SIG-M5 treated with dmso at 0.1 percent for 504 hours (cell line): ENCODE data around the gene MSTN.

Source experiments
- DNase-seq: peaks from one replicate; lab custom pipeline; 2025; ENCODE audit not compliant: unreplicated experiment; lab: John Stamatoyannopoulos, UW

Gene MSTN

DNA sequence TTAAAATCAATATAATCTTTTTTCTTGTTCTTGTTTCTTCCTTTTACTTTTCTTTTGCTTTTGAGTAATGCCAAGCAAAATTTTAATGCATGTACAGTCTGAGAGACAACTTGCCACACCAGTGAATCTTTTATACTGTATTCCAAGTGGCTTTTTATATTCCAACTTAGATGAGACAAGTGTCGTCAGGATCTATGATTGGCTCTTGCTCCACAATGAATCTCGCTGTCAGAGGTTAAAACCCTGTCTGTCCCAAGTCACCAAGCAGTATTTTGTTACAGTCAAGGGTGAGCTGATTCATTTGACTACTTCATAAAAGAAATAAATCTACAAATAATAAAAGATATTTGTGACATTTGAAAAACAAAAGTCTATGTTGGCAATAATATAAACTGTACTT lies at the start of gene MSTN:
MSTN (minus strand) TSS at position 129 of the 400 bp plus-strand sequence. CDS start 133 bp downstream, outside the sequence.
- DNase-seq: no peak

DNA sequence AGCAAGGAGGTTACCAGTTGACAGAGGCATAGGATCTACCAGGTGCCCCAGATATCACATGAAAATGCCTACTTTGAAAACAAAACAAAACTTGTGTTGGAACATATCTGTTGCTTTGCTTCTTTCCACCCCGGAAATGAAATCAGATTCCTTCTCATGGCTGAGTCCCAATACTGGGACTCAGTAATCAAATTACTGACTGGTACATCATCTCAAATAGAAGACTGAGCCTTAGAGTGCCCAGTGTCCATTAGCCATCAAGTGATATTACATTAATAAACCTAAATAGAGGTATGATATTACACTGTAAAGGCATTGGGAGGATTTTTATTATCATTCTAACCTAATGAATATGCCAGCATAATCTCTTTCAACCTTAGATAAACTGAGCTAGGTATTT lies 48.6 kb upstream of the MSTN start:
- no peak for DNase-seq

DNA sequence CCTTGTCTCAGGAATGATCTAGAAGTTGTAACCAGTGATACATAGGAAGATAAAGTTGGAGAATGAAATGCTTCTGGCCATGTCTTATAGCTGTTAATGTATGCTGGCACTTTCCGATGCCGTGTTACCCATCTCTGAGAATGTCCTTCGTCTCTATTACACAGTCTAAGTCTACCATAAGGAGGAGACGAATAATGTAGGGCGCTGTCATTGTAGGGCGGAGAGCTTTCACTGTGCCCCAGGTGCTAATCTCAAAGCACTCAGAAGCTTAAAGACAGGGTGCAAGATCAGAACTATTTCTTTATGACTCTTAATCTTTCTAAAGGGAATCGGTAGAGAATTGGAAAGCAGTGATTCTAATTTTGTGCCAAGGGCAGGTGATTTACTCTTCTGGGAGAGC lies 48.2 kb upstream of the MSTN start:
- no peak for DNase-seq

DNA sequence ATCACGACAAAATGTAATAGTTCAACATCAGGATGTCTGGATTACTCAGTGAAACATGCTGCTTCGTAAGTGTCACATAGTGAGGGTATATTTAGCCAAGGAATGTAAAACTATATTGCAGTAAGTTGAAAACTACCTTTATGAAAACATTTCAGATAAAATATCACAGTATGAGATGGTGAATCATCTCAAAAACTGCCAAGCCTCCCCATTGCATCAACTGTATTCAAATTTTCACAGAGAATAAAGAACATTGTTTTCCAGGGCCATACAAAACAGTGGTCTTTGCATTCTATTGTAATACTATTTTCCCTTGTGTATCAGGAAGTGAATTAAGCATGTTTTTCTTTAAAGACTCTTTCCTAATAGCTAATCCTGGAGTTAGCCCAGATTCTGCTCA lies 47.6 kb upstream of the MSTN start:
- DNase-seq: no peak

DNA sequence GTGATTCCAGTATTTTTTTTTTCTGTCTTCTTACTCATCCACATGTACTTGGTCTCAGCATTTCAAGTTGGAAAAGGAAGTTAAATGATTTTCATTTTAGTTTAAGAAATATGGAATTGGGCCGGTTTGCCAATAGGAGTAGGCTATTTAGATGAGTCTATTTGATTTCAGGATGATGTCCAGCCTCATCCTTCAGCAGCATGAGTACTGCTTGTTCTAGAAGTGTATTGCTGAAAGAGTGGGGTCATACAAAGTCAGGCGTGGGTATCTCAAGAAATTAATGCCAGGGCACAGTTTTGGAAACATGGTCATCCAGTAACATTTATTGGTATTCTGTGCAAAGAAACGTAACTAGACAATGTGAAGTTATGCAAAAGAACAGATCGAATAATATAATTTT lies 44.9 kb upstream of the MSTN start:
- DNase-seq: no peak

DNA sequence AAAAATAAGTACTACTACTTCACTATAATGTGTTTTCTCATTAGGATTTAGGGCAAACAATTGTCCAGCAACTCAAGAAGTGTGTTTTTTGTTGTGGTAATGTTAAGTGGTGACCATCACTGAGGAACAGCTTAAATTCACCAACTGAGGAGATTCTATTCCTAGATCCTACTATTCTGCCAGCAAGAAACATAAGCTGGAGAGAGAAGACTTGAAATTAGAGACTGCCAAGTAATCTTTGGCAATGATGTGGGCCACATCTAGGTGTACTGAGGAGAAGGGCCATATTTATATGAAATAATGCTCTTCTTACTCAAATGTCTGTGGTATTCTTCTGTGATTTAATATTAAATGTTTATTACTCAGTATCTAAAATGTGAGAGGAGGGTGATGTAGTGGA lies 44.3 kb upstream of the MSTN start:
- DNase-seq: no peak

DNA sequence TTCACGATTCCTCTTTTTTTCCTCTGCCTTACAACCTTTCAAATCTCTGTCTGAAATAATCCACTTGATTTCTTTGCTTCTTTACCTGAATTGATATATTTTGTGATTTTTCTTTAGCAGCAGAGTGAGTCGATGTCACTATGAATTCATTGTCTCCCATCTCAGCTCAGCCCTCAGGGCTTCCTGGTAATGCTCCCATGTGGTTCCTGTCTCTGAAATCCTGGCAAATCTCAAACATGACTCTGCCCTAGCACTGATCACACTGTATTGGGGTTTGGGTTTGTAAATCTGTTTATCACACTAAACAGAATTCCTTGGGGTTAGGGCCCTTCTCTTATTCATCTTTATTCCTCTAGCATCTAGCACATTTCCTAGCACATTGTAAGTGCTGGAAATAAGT lies 43.0 kb upstream of the MSTN start:
- DNase-seq: no peak

DNA sequence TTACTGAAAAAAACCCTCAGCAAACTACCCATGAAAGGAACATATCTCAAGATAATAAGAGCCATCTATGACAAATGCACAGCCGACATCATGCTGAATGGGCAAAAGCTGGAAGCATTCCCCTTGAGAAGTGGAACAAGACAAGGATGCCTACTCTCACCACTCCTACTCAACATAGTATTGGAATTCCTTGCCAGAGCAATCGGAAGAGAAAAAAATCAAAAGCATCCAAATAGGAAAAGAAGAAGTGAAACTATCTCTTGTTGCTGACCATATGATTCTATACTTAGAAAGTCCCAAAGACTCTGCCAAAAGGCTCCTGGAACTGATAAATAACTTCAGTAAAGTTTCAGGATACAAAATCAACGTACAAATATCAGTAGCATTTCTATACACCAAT lies 40.6 kb upstream of the MSTN start:
- no peak for DNase-seq

DNA sequence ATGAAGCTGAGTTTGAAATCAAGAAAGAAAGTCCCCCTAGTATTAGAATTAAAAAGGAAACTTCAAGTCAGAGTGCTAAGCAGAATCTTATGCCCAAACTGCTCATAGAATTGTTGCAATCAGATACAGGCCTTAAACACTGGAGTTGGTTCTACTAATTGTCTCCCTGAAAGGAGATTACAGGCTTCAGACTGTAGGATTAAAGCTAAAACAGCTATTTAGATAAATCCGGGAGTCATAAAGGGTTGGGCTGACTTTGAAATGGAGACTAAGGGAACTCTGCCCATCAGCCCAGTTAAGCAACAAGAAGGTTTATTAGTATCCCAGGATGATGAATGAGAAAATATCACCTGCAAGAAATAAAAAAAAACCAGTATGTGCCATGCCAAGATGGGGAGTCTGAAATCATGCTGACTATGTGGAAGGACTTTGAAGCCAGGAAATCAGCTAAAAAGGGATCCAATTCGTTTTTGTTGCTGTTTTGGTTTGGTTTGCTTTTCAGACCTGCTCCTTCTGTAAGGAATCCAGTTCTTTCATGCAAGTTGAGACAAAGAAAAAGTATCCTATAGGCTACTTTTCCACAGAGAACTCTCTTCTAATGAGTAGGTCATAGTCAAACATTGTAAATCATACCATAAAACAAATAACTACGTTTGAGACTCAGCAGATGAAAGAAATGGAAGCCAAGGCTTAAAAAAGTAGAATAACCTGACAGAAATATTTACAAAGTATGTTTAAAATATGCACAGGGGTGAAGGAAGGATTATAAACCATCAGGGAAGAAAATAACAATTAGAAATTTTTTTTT lies 37.6 kb upstream of the MSTN start:
- no peak for DNase-seq

DNA sequence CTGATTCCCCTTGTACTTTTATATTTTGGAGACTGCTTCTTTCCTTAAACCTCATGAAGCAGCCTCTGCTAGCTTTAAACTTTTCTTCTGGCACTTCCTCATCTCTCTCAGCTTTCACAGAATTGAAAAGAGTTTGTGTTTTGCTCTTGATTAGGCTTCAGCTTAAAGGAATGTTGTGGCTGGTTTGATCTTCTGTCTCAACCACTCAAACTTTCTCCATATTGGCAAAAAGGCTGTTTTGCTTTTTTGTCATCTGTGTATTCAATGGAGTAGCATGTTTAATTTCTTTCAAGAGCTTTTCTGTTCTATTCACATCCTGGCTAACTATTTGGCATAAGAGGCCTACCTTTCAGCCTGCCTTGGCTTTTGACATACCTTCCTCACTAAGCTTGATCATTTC lies 36.3 kb upstream of the MSTN start:
- no peak for DNase-seq

DNA sequence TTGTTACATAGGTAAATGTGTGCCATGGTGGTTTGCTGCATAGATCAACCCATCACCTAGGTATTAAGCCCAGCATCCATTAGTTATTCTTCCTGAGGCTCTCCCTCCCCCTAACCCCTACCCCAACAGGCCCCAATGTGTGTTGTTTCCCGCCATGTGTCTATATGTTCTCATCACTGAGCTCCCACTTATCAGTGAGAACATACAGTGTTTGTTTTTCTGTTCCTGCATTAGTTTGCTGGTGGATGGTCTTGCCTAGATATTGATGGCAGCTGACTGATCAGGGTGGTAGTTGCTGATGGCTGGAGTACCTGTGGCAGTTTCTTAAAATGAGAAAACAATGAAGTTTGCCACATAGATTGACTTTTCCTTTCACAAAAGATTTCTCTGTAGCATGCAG lies 34.6 kb upstream of the MSTN start:
- no peak for DNase-seq

DNA sequence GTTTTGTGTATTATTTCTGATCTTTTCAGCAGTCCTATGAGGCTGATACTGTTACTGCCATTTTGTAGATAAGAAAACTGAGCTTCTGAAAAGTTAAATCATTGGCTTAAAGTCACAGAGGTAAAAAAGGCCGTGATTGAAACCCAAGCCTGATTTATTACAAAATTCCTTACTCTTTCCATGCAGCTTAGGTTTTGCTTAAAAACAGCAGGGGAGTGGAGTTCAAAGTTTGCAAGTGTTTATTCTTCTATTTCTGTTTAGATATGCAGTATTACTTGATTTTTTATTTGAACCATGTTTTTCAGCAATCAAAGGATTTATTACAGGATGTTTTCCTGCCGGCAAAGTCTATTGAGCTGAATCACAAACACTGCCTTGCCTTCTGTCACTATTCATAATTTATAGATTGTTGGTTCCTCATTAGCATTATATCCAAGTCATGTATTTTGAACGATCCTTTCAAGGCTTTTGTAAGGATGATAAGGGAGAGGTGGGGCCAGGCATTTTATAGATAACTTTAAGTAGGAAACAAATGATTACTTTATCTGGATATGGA lies 31.9 kb upstream of the MSTN start:
- DNase-seq: no peak

DNA sequence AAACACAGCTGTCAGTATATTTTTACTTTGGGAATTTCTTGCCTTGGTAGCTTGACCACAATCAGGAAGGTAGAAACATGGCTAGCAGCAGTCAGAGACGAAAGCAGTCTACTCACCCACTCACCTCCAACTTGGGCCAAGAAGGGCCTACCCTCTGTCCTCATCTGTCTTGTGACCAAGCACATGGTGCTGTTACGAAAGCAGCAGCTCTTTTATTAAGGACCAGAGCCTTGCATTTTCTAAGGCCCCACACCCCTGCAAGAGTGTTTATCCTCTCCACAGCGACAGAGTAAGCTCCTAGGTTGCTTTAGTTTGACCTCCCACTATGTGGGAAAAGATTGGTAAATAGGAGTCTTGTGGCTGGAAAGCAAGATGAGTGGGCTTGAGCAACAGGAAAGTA lies 31.3 kb upstream of the MSTN start:
- no peak for DNase-seq

DNA sequence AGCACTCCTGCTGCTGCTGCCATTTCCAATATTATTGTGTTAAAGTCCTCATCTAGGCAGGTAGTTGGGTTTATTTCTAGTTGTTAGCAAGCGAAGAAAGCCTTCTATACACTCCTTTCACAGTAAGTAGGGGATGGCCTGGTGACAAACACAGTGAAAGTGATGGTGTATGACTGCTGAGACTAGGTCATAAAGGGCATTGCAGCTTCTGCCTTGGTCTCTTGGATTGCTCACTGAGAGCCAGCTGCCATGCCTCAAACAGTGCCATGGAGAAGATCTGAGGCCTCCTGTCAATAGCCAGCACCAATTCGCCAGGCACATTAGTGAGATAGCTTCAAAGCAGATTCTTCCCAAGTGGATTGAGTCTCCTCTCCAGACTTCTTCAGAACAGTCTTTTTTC lies 27.6 kb upstream of the MSTN start:
- no peak for DNase-seq

DNA sequence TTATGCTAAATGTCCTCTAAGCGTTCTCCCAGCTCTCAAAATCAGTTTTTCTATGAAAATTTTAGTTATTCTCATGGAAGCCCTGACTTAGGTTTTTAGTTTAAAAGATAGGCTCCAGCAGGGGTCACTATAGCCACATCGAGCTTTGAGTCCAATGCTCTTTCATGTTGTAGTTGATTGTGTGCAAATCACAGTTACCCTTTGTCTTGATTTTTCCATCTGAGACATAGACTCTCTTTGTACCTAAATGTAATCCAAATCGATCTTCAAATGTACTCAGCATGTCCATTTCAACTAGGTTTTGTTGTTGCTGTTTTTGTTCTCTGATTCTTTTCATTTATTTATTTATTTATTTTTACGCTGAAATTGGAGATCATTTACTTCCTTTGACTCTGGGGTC lies 26.4 kb upstream of the MSTN start:
- peak; percentile 53 for DNase-seq

DNA sequence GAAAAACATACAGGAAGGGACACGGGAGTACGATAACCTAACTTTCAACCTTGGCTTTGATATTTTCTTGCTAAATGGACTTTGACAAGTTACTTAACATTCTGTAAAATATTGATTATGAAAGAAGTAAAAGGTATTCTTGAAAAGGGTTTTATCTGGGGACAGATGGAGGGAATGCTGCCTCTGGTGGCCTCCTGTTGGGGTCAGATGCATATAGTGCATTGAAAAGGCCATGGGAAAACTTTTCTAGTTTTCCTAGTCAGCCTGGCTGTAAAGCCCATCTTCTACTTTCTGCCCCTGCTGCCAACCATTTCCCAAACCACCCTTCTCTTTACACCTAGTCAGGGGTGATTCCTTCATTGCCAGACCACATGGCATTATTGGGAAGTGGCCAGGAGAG lies 22.2 kb upstream of the MSTN start:
- no peak for DNase-seq

DNA sequence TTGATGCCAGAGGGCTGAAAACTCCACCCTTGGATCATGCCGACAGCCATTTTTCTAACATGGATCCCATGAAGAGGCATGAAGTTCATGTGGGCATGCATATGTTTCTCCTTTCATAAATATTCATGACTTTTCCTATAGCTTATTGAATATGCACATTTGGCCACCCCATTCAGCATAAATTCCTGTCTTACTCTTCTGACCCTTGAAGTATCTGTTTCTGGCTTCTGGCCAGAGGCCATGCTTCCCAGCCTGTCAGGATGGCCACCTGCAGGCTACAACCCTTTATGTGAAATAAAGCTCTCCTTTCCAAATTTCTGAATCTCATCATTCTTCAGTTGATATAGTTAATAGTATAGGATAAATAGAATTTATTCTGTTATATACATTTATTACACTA lies 19.6 kb upstream of the MSTN start:
- no peak for DNase-seq

DNA sequence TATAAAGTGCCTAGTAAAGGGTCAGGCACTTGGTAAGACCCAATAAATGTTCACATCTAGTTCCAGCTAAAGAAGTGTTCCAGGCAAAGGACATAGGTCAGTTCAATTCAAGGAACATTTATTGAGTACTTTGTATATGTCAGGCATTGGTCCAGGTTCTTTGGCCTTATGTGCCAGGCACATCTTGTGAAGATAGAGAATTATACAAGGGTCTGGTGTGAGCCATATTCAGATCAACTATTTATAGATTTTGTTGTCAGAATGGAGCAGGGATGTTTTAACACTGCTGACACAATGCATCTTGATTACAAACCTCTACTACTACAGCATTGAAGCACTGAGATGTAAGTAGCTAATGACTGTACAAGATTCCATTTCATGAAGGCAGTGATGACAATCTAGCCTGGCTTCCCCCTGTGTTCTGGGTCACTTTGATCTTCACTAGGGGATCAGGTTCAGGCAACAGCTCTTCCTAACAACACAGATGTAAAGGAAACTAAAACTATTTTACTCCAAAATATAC lies 18.1 kb upstream of the MSTN start:
- no peak for DNase-seq

DNA sequence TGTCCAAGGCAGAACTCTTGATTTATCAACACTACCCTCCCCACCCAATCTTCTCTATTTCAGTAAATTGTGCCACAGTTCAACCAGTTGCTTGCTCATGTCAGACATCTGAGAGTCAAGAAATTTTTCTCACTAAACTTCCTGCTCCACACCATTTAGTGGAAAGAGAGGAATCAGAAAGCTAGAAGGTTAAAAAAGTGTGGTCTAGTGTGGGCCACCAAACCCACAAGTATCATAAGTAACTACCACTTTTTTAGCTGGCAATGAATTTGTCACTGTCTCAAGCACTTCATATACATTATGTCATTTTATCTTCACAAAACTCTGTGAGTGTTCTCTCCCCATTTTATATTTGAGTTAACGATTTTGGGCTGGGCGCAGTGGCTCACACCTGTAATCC lies 16.6 kb upstream of the MSTN start:
- no peak for DNase-seq

DNA sequence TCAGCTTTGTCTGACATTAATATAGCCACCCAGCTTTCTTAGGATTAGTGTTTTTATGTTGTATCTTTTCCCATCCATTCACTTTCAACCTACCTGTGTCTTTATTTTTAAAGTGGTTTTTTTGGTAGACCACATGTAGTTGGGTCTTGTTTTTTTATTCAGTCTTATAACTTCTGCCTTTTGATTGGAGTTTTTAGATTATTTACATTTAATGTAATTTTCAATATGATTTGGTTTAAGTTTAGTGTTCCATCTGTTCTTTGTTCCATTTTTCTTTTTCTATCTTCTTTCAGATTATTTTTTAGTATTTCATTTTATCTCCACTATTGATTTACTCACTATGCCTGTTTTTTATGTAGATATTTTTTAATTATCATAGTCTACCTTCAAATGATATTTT lies 13.1 kb upstream of the MSTN start:
- DNase-seq: no peak

DNA sequence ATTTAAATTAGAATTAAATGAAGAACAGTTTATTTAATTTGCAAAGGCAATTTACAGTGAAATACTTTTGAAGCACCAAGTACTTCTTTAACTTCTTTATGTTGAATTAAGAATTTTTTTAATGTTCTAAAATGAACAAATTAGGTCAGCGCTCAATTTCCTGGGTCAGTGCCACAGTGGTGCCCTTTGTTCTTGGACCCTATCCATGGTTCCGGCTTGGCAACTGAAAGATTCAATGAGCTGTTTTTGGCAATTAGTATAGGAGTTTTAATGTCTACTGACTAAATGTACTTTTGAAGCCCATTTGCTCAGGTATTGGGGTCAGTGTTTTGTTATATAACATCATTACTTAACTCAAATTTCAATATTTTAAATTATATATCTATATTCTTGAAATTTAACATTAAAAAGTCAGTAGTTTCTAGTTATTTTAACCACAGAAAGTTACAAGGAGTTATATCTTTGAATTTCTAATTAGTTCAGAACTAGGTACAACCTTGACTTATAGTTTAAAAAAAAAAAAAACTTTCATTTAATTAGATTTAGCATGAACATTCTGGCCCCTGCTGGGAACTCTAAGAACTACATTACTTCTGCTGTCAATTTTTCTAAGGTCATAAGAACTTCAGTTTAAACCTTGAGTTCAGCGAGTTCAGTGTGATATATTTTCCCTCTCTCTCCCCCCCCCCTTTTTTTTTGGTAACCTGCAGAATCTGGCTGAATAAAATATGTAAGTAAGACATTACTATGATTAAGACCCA lies 7.6 kb upstream of the MSTN start:
- peak; percentile 71 for DNase-seq

DNA sequence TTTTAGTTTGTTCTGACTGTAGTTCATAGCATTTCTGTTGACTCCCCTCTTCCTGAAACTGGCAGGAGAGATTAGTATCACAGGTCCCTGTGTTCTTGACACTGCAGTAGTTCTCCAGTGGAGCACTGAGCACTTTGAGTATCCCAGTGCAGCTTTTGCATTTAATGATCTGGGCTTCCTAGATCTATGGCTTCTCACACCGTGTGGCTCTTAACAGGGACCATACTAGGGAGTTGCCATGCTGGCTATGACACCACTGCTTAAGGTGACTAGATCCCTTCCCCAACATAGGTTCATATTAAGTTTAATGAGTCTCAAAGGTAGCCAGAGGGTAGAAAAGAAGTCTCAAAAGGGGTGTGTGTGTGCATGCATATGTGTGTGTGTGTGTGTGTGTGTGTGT lies 6.2 kb upstream of the MSTN start:
- no peak for DNase-seq
